Sigmoid colon (tissue), 7 donors: ENCODE results near the gene GDAP1L1. TPM values are rescaled to one million over a fixed set of nuclear protein-coding genes. Genes with fewer than 3 reads are reported as not detected.

Experiments
- DNase-seq: peaks from one replicate; pipeline ENCODE4 v3.0.0-alpha.2; 2019
- H3K27ac ChIP-seq, 4 donors: fragments of 200-600 bp; sonication (generic); one replicate each; pipeline ENCODE4 v1.5.1; 2016 to 2019; ENCODE audit warnings: mild to moderate bottlenecking in 1 of 4
- H3K27me3 ChIP-seq, 3 donors: fragments of 200-600 bp; sonication (generic); one replicate each; pipeline ENCODE4 v1.5.1; 2019; ENCODE audit warnings: mild to moderate bottlenecking in 1 of 3
- H3K36me3 ChIP-seq, 4 donors: fragments of 200-600 bp; sonication (generic); one replicate each; pipeline ENCODE4 v1.5.1; 2016 to 2019
- H3K4me1 ChIP-seq, 4 donors: fragments of 200-600 bp; sonication (generic); one replicate each; pipeline ENCODE4 v1.5.1; 2017 to 2019
- H3K4me3 ChIP-seq, 4 donors: fragments of 200-600 bp; sonication (generic); one replicate each; pipeline ENCODE4 v1.5.1; 2017 to 2019; ENCODE audit warnings: mild to moderate bottlenecking in 2 of 4, moderate library complexity in 1 of 4
- H3K9me3 ChIP-seq, 4 donors: fragments of 200-600 bp in 3 of 4; sonication (generic) in 3 of 4; one replicate each; pipeline versions ENCODE4 v1.5.1 to v1.6.1; 2013 to 2019
- EP300 ChIP-seq, 4 donors: sonication (generic); formaldehyde crosslinking; IDR thresholded peaks; one replicate each; pipeline ENCODE4 v1.6.1; 2017; ENCODE audit warnings: antibody characterized with exemption in 4 of 4
- POLR2A ChIP-seq, 2 donors: fragments of 450-650 bp; IDR thresholded peaks; one replicate each; pipeline ENCODE4 v1.6.1; 2016; ENCODE audit warnings: antibody characterized with exemption in 2 of 2, mild to moderate bottlenecking in 2 of 2, moderate library complexity in 2 of 2
- POLR2AphosphoS5 ChIP-seq, 4 donors: sonication (generic); formaldehyde crosslinking; IDR thresholded peaks; one replicate each; pipeline ENCODE4 v1.6.1; 2017; ENCODE audit warnings: antibody characterized with exemption in 4 of 4
- WGBS, 2 donors: extraction: QIAGEN DNeasy Blood & Tissue Kit; methylation state at CpG; one replicate each; pipeline ENCODE4 v1.1.7; 2013; 5-methylcytosine and 5-hydroxymethylcytosine counted together
- intact Hi-C: fragments of 100-400 bp; cut with DNase I; formaldehyde crosslinking; loops from one replicate; pipeline ENCODE4 v1.15.1; 2023
- polyA plus RNA-seq, 3 donors: library from polyadenylated mRNA; stranded (reverse); fragments of 200-250 nt; gene quantifications; one replicate each; pipeline ENCODE4 v1.2.3, GENCODE V29; 2013
- total RNA-seq, 4 donors: library from RNA; depleted of rRNA; stranded (reverse); fragments of >200 nt; gene quantifications; one replicate each; pipeline ENCODE4 v1.1.0, GENCODE V29; 2016
- TF ChIP-seq, protein P1 (sequence below), 4 experiments: fragments of 450-650 bp in 3 of 4; fragments of 200-600 bp in 1 of 4; IDR thresholded peaks; one replicate each; pipeline ENCODE4 v1.5.1; 2016 to 2019; ENCODE audit warnings: antibody characterized with exemption in 4 of 4, mild to moderate bottlenecking in 3 of 4, moderate library complexity in 2 of 4
- donor health status: healthy with polysubstance abuse.
- donor health status: Bipolar disorder and iron deficiency.
- donor health status: healthy.

GDAP1L1 gene
- total and polyA plus RNA-seq, 7 donors, result 0.20 to 1.4 (median 0.60) TPM; not detected in 2

DNA sequence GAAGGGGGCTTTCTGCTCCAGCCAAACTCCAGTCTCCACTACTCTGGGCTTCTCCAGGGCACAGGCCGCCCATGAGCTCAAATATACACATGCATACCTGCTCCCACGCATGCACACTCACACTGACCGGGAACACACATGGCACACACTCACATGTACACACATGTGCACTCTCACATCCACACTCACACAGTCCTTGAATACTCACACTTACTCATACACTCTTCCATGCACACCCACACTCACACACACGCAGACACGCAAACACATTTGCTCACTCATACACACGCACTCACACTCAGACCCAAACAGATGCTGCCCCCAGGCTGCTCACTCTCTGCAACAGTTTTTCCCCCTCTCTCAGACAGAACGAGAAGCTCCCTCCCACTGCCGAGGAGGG, 7.0 kb downstream of the GDAP1L1 start:
- WGBS, 2 donors, result 90 to 91% methylated on average over 8 of the region's 8 CpGs
- Histone ChIP-seq H3K27ac (no peak overlapping the region), H3K36me3 (no peaks in the 10 kb centered on the region), H3K4me3 (no peak overlapping the region), H3K27me3 (peaks cover 0 to 2% (median 0%) of the 10 kb centered on the region in 3 donors), H3K9me3 (no peaks in the 10 kb centered on the region), H3K4me1 (no peaks in the 10 kb centered on the region)
- DNase-seq, result no peak
- TF ChIP-seq POLR2A (IDR thresholded peaks at IDR 0.05) (no peak), EP300 (IDR thresholded peaks at IDR 0.05) (no peak), POLR2AphosphoS5 (IDR thresholded peaks at IDR 0.05) (no peak)
- TF ChIP-seq, protein P1, sequence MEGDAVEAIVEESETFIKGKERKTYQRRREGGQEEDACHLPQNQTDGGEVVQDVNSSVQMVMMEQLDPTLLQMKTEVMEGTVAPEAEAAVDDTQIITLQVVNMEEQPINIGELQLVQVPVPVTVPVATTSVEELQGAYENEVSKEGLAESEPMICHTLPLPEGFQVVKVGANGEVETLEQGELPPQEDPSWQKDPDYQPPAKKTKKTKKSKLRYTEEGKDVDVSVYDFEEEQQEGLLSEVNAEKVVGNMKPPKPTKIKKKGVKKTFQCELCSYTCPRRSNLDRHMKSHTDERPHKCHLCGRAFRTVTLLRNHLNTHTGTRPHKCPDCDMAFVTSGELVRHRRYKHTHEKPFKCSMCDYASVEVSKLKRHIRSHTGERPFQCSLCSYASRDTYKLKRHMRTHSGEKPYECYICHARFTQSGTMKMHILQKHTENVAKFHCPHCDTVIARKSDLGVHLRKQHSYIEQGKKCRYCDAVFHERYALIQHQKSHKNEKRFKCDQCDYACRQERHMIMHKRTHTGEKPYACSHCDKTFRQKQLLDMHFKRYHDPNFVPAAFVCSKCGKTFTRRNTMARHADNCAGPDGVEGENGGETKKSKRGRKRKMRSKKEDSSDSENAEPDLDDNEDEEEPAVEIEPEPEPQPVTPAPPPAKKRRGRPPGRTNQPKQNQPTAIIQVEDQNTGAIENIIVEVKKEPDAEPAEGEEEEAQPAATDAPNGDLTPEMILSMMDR (IDR thresholded peaks at IDR 0.05), result no peak
- intact Hi-C loops, result no loop called here

DNA sequence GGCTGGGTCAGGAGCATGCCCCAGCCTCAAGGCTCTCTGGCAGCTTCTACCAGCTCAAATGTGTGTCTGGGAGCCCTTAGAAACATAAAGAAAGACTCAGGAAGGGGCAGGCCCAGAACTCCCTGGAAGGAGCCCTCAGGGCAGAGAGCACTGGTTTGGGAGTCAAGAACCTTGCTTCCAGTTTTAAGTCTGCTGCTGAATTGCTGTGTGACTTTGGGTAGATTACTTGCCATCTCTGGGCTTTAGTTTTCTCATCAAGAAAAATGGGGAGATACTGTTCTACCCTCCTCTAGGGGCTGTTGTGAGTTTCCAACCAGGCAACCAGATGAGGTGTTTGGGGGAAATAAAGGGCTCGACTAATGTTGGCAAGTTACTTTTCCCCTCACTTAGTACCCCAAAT, 8.8 kb downstream of the GDAP1L1 start:
- no peak for TF ChIP-seq EP300 (IDR thresholded peaks at IDR 0.05)
- TF ChIP-seq POLR2A (IDR thresholded peaks at IDR 0.05), result no peak
- TF ChIP-seq, protein P1 (IDR thresholded peaks at IDR 0.05), result no peak
- no peak for TF ChIP-seq POLR2AphosphoS5 (IDR thresholded peaks at IDR 0.05)
- WGBS, 2 donors, result 98% methylated on average over 1 of the region's 1 CpG
- no peak for DNase-seq
- H3K36me3 ChIP-seq, result no peaks in the 10 kb centered on the region
- intact Hi-C loops, result no loop called here
- no peaks in the 10 kb centered on the region for H3K27me3 ChIP-seq
- no peak overlapping the region for H3K4me3 ChIP-seq
- no peaks in the 10 kb centered on the region for H3K4me1 ChIP-seq
- H3K27ac ChIP-seq, result no peak overlapping the region
- H3K9me3 ChIP-seq, result no peaks in the 10 kb centered on the region

DNA sequence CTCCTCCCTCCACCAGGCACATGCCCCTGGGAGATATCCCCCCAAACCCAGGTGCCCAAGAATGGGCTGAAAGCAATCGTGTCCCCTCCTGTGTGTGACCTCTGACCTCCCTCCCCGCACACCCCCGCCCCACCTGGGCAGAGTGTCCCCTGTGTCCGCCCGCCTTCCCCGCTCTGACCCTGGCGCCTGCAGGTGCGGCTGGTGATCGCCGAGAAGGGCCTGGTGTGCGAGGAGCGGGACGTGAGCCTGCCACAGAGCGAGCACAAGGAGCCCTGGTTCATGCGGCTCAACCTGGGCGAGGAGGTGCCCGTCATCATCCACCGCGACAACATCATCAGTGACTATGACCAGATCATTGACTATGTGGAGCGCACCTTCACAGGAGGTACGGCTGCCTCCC, 9.9 kb downstream of the GDAP1L1 start:
- WGBS, 2 donors, result 91 to 92% methylated on average over 21 of the region's 21 CpGs
- no peak overlapping the region for H3K27ac ChIP-seq
- H3K36me3 ChIP-seq, result no peaks in the 10 kb centered on the region
- H3K9me3 ChIP-seq, result no peaks in the 10 kb centered on the region
- H3K27me3 ChIP-seq, result no peaks in the 10 kb centered on the region
- intact Hi-C loops, result no loop called here
- TF ChIP-seq POLR2A (IDR thresholded peaks at IDR 0.05) (no peak), EP300 (IDR thresholded peaks at IDR 0.05) (no peak), POLR2AphosphoS5 (IDR thresholded peaks at IDR 0.05) (no peak)
- TF ChIP-seq, protein P1 (IDR thresholded peaks at IDR 0.05), result no peak
- H3K4me3 ChIP-seq, result no peak overlapping the region
- H3K4me1 ChIP-seq, result no peaks in the 10 kb centered on the region
- no peak for DNase-seq

DNA sequence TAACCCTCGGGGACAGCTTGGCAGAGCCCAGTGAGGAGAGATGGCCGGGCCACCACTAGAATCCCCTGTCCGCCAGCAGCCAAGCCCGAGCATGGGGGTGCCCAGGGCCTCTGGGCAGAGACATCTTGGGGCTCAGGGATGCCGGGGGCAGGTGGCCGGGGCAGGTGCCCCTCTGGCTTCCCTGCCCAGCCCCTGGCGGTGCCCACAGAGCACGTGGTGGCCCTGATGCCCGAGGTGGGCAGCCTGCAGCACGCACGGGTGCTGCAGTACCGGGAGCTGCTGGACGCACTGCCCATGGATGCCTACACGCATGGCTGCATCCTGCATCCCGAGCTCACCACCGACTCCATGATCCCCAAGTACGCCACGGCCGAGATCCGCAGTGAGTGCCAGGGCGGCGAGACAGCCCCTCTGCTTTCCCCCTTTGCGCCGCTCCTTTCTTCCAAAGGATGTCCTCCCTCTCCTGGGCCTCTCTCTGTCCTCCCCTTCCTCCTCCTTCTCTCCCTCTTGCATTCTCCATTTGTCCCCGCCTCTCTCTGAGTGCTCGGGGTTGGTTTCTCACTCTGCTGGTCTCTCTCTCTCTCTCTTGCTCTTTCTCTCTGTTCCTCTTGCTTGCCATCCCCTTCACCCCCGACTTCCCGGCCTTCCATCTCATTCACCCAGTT, 11.2 kb downstream of the GDAP1L1 start:
- no peaks in the 10 kb centered on the region for H3K36me3 ChIP-seq
- WGBS, 2 donors, result 91 to 94% methylated on average over 28 of the region's 28 CpGs
- H3K4me3 ChIP-seq, result no peak overlapping the region
- no peak overlapping the region for H3K27ac ChIP-seq
- intact Hi-C loops, result no loop called here
- no peaks in the 10 kb centered on the region for H3K4me1 ChIP-seq
- TF ChIP-seq, protein P1 (IDR thresholded peaks at IDR 0.05), result no peak
- no peak for TF ChIP-seq POLR2AphosphoS5 (IDR thresholded peaks at IDR 0.05)
- TF ChIP-seq EP300 (IDR thresholded peaks at IDR 0.05), result no peak
- no peak for TF ChIP-seq POLR2A (IDR thresholded peaks at IDR 0.05)
- DNase-seq, result no peak
- no peaks in the 10 kb centered on the region for H3K27me3 ChIP-seq
- no peaks in the 10 kb centered on the region for H3K9me3 ChIP-seq

DNA sequence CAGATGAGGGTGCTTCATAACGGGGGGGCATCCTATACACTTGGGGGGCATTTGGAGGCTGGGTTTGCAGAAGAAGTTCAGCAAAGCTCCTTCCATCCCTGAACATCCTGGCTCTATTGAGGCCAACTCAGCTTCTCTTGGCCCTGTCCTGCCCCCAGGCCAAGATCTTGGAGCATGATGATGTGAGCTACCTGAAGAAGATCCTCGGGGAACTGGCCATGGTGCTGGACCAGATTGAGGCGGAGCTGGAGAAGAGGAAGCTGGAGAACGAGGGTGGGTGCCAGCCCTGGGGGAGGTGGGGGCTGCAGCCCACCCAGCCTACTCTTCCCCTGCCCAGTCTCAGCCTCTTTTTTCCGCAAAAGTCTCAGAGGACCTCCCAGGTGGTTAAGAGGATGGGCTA, 17.2 kb downstream of the GDAP1L1 start:
- no peak overlapping the region for H3K4me3 ChIP-seq
- no peaks in the 10 kb centered on the region for H3K9me3 ChIP-seq
- no peaks in the 10 kb centered on the region for H3K27me3 ChIP-seq
- no peak for TF ChIP-seq EP300 (IDR thresholded peaks at IDR 0.05)
- TF ChIP-seq, protein P1 (IDR thresholded peaks at IDR 0.05), result no peak
- no peak for TF ChIP-seq POLR2A (IDR thresholded peaks at IDR 0.05)
- TF ChIP-seq POLR2AphosphoS5 (IDR thresholded peaks at IDR 0.05), result no peak
- H3K27ac ChIP-seq, result no peak overlapping the region
- DNase-seq, result no peak
- H3K4me1 ChIP-seq, result no peaks in the 10 kb centered on the region
- 67 to 81% methylated on average over 5 of the region's 5 CpGs for WGBS, 2 donors
- H3K36me3 ChIP-seq, result no peaks in the 10 kb centered on the region
- intact Hi-C loops, result no loop called here
